ENCODE results near the gene MRPL58. TPM values are rescaled to one million over a fixed set of nuclear protein-coding genes. Genes with fewer than 3 reads are reported as not detected.

MRPL58 gene
- total RNA-seq, 1 donor from 2014 or later, result 23.8 TPM

DNA sequence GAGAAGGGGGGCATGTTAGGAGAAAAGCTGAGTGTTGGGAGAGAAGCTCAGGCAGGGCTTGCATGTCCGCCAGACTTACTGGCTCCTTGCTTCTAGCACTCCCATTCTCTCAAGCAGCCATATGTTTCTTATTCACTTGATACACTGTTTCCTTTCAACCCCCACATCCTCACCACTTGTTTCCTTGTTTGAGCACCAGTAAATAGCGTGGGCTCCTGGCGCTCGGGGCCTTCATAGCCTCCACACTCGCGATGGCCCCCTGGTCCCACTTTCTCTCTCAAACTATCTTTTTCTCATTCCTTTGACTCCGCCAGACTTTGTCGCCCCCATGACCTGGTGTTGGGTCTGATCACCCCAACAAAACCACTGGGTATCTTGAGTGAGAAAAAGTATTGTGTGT lies 17.7 kb downstream of the MRPL58 start:
- Histone ChIP-seq H3K9ac (ENCODE audit: low read length) (no peak overlapping the region), H3K79me2 (ENCODE audit: insufficient read depth, low read length) (no peaks in the 10 kb centered on the region), H3K4me1 (ENCODE audit: insufficient read depth, low read length) (peaks cover 15% of the 10 kb centered on the region), H3K9me3 (ENCODE audit: insufficient read depth, low read depth, low read length) (peaks cover 10% of the 10 kb centered on the region), H3K36me3 (ENCODE audit: insufficient read depth, low read length) (no peaks in the 10 kb centered on the region), H2AFZ (ENCODE audit: low read depth, low read length) (no peak overlapping the region), H3K27me3 (ENCODE audit: insufficient read depth, low read length) (no peaks in the 10 kb centered on the region), H3K4me3 (ENCODE audit: insufficient read depth, low read depth, low read length) (no peak overlapping the region), H3K4me2 (ENCODE audit: low read length) (no peak overlapping the region), H3K27ac (ENCODE audit: low read depth, low read length) (no peak overlapping the region), H4K20me1 (ENCODE audit: insufficient read depth, low read length) (peaks cover 3% of the 10 kb centered on the region)
- peaks cover 6% of the 10 kb centered on the region for H3K27me3 Mint-ChIP-seq (ENCODE audit: low read depth, unreplicated experiment)
- DNase-seq (ENCODE audit: low read depth), result no peak
- peaks cover 6% of the 10 kb centered on the region for H3K36me3 Mint-ChIP-seq (ENCODE audit: low read depth, unreplicated experiment)
- FAIRE-seq, result no peak
- peaks cover 9% of the 10 kb centered on the region for H3K9me3 Mint-ChIP-seq (ENCODE audit: unreplicated experiment)
- H3K4me3 Mint-ChIP-seq (ENCODE audit: unreplicated experiment), result no peak overlapping the region
- no peak for TF ChIP-seq EZH2 (IDR thresholded peaks at IDR 0.05; ENCODE audit: insufficient read depth, low read length)
- TF ChIP-seq, protein P1, sequence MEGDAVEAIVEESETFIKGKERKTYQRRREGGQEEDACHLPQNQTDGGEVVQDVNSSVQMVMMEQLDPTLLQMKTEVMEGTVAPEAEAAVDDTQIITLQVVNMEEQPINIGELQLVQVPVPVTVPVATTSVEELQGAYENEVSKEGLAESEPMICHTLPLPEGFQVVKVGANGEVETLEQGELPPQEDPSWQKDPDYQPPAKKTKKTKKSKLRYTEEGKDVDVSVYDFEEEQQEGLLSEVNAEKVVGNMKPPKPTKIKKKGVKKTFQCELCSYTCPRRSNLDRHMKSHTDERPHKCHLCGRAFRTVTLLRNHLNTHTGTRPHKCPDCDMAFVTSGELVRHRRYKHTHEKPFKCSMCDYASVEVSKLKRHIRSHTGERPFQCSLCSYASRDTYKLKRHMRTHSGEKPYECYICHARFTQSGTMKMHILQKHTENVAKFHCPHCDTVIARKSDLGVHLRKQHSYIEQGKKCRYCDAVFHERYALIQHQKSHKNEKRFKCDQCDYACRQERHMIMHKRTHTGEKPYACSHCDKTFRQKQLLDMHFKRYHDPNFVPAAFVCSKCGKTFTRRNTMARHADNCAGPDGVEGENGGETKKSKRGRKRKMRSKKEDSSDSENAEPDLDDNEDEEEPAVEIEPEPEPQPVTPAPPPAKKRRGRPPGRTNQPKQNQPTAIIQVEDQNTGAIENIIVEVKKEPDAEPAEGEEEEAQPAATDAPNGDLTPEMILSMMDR (IDR thresholded peaks at IDR 0.05; ENCODE audit: insufficient read depth, low read depth, low read length), result no peak
- no peaks in the 10 kb centered on the region for H3K4me1 Mint-ChIP-seq (ENCODE audit: low read depth, unreplicated experiment)
- H3K27ac Mint-ChIP-seq (ENCODE audit: unreplicated experiment), result no peak overlapping the region

- H3K27ac ChIP-seq (ENCODE audit: low read depth, low read length), result no peak overlapping the region
- peak overlapping the region; percentile 99 for H3K4me3 ChIP-seq (ENCODE audit: insufficient read depth, low read depth, low read length)
- peaks cover 2% of the 10 kb centered on the region for H3K36me3 Mint-ChIP-seq (ENCODE audit: low read depth, unreplicated experiment)
- H3K9me3 Mint-ChIP-seq (ENCODE audit: unreplicated experiment), result peaks cover 9% of the 10 kb centered on the region
- H3K4me1 Mint-ChIP-seq (ENCODE audit: low read depth, unreplicated experiment), result no peaks in the 10 kb centered on the region
- peaks cover 19% of the 10 kb centered on the region for H3K4me1 ChIP-seq (ENCODE audit: insufficient read depth, low read length)
- H4K20me1 ChIP-seq (ENCODE audit: insufficient read depth, low read length), result peaks cover 3% of the 10 kb centered on the region
- H3K9me3 ChIP-seq (ENCODE audit: insufficient read depth, low read depth, low read length), result peaks cover 10% of the 10 kb centered on the region
- no peak overlapping the region for H3K4me3 Mint-ChIP-seq (ENCODE audit: unreplicated experiment)
- DNase-seq (ENCODE audit: low read depth), result peak; percentile 77
- peak overlapping the region; percentile 64 for H2AFZ ChIP-seq (ENCODE audit: low read depth, low read length)
- peak overlapping the region; percentile 99 for H3K4me2 ChIP-seq (ENCODE audit: low read length)
- TF ChIP-seq, protein P1 (IDR thresholded peaks at IDR 0.05; ENCODE audit: insufficient read depth, low read depth, low read length), result no peak
- no peak for TF ChIP-seq EZH2 (IDR thresholded peaks at IDR 0.05; ENCODE audit: insufficient read depth, low read length)
- peak overlapping the region; percentile 38 for H3K9ac ChIP-seq (ENCODE audit: low read length)
- H3K27me3 ChIP-seq (ENCODE audit: insufficient read depth, low read length), result no peaks in the 10 kb centered on the region
- FAIRE-seq, result no peak
- H3K36me3 ChIP-seq (ENCODE audit: insufficient read depth, low read length), result no peaks in the 10 kb centered on the region
- no peaks in the 10 kb centered on the region for H3K79me2 ChIP-seq (ENCODE audit: insufficient read depth, low read length)
- H3K27me3 Mint-ChIP-seq (ENCODE audit: low read depth, unreplicated experiment), result peaks cover 6% of the 10 kb centered on the region
- peak overlapping the region; percentile 70 for H3K27ac Mint-ChIP-seq (ENCODE audit: unreplicated experiment)
Observed at GRCh38 chr17:75031972-75032719, 19.7 kb downstream of the MRPL58 start.

DNA sequence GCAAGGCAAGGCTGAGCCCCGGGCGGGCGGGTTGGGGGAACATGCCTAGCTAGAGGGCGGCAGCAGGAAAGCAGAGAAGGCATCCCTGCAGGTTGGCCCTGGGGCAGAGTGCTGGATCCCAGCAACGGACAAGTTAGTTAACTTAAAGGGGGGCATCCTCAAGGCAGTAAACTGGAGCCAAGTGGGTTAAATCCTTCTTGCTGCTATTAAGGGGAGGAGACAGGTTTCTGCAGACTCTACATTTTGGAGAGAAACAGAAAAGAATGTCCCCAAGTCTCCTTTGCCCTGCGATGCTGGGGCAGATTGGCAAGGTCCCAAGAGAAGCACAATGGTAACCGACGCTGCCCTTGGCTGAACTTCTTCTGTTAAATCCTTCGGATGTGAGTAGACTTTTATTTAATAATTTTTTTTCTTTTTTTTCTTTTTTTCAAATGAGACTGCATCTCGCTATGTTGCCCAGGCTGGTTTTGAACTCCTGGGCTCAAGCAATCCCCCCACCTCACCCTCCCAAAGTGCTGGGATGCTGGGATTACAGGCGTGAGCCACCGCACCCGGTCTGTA lies 20.3 kb downstream of the MRPL58 start:
- no peak overlapping the region for H3K27ac ChIP-seq (ENCODE audit: low read depth, low read length)
- H3K36me3 ChIP-seq (ENCODE audit: insufficient read depth, low read length), result no peaks in the 10 kb centered on the region
- peak overlapping the region; percentile 65 for H3K9ac ChIP-seq (ENCODE audit: low read length)
- peaks cover 3% of the 10 kb centered on the region for H4K20me1 ChIP-seq (ENCODE audit: insufficient read depth, low read length)
- Mint-ChIP-seq H3K4me3 (ENCODE audit: unreplicated experiment) (peak overlapping the region; percentile 96), H3K9me3 (ENCODE audit: unreplicated experiment) (peaks cover 9% of the 10 kb centered on the region), H3K27me3 (ENCODE audit: low read depth, unreplicated experiment) (peaks cover 6% of the 10 kb centered on the region), H3K27ac (ENCODE audit: unreplicated experiment) (no peak overlapping the region), H3K36me3 (ENCODE audit: low read depth, unreplicated experiment) (peaks cover 2% of the 10 kb centered on the region), H3K4me1 (ENCODE audit: low read depth, unreplicated experiment) (no peaks in the 10 kb centered on the region)
- no peak for TF ChIP-seq EZH2 (IDR thresholded peaks at IDR 0.05; ENCODE audit: insufficient read depth, low read length)
- TF ChIP-seq, protein P1 (IDR thresholded peaks at IDR 0.05; ENCODE audit: insufficient read depth, low read depth, low read length), result no peak
- no peak for FAIRE-seq
- H2AFZ ChIP-seq (ENCODE audit: low read depth, low read length), result peak overlapping the region; percentile 64
- H3K79me2 ChIP-seq (ENCODE audit: insufficient read depth, low read length), result no peaks in the 10 kb centered on the region
- DNase-seq (ENCODE audit: low read depth), result no peak
- H3K4me3 ChIP-seq (ENCODE audit: insufficient read depth, low read depth, low read length), result peak overlapping the region; percentile 99
- H3K27me3 ChIP-seq (ENCODE audit: insufficient read depth, low read length), result no peaks in the 10 kb centered on the region
- H3K9me3 ChIP-seq (ENCODE audit: insufficient read depth, low read depth, low read length), result peaks cover 10% of the 10 kb centered on the region
- peaks cover 19% of the 10 kb centered on the region for H3K4me1 ChIP-seq (ENCODE audit: insufficient read depth, low read length)
- peak overlapping the region; percentile 99 for H3K4me2 ChIP-seq (ENCODE audit: low read length)

All from astrocyte (in vitro differentiated cells and primary cell).